Hepatocyte (in vitro differentiated cells): ENCODE measurements around the gene NKAP. TPM values are rescaled to one million over a fixed set of nuclear protein-coding genes. Genes with fewer than 3 reads are reported as not detected.
"Not testable (repeated sequence)": the region's sequence is repeated elsewhere in the genome, so short reads cannot be mapped to it uniquely, and the experiment has no call there.

Experiments used
- DNase-seq: peaks from one replicate; pipeline ENCODE4 v3.0.0-alpha.2; 2016; ENCODE audit warnings: low spot score
- H2AFZ ChIP-seq: fragments of 200-600 bp; sonication (generic); 2 replicates; pipeline ENCODE4 v1.6.0; 2016; ENCODE audit warnings: antibody characterized with exemption, mild to moderate bottlenecking
- H3K27ac ChIP-seq: fragments of 200-600 bp; sonication (generic); 2 replicates; pipeline ENCODE4 v1.5.1; 2016; ENCODE audit warnings: mild to moderate bottlenecking
- H3K27me3 ChIP-seq: fragments of 200-600 bp; sonication (generic); 2 replicates; pipeline ENCODE4 v1.6.1; 2016
- H3K36me3 ChIP-seq: fragments of 200-600 bp; sonication (generic); replicated peaks from 2 replicates; pipeline ENCODE4 v1.5.1; 2016; ENCODE audit warnings: low read depth; ENCODE audit not compliant: insufficient read depth
- H3K4me1 ChIP-seq: fragments of 200-600 bp; sonication (generic); 2 replicates; pipeline ENCODE4 v1.5.1; 2016; ENCODE audit warnings: mild to moderate bottlenecking, moderate library complexity; ENCODE audit not compliant: insufficient read depth
- H3K4me2 ChIP-seq: fragments of 200-600 bp; sonication (generic); 2 replicates; pipeline ENCODE4 v1.6.0; 2016
- H3K4me3 ChIP-seq: fragments of 200-600 bp; sonication (generic); 2 replicates; pipeline ENCODE4 v1.5.1; 2016; ENCODE audit warnings: mild to moderate bottlenecking
- H3K79me2 ChIP-seq: fragments of 200-600 bp; sonication (generic); 2 replicates; pipeline ENCODE4 v1.6.0; 2017; ENCODE audit warnings: mild to moderate bottlenecking
- H3K9me2 ChIP-seq: fragments of 200-600 bp; sonication (generic); replicated peaks from 2 replicates; pipeline ENCODE4 v1.6.0; 2017; ENCODE audit warnings: mild to moderate bottlenecking; ENCODE audit not compliant: insufficient read depth
- H3K9me3 ChIP-seq: fragments of 200-600 bp; sonication (generic); 2 replicates; pipeline ENCODE4 v1.5.1; 2016; ENCODE audit warnings: low read depth, mild to moderate bottlenecking
- H4K20me1 ChIP-seq: fragments of 200-600 bp; sonication (generic); 2 replicates; pipeline ENCODE4 v1.6.0; 2016; ENCODE audit warnings: mild to moderate bottlenecking; ENCODE audit not compliant: insufficient read depth, poor library complexity, severe bottlenecking
- EZH2 ChIP-seq: fragments of 200-600 bp; sonication (generic); IDR thresholded peaks from 2 replicates; pipeline ENCODE4 v1.6.1; 2016; ENCODE audit warnings: antibody characterized with exemption, mild to moderate bottlenecking, borderline replicate concordance
- EZH2phosphoT487 ChIP-seq: fragments of 200-600 bp; sonication (generic); IDR thresholded peaks from one replicate; pipeline ENCODE4 v1.6.1; 2018; ENCODE audit warnings: antibody characterized with exemption, mild to moderate bottlenecking, low read depth, moderate library complexity; ENCODE audit not compliant: unreplicated experiment, severe bottlenecking
- WGBS: methylation state at CpG from one replicate; pipeline ENCODE4 v1.1.6; 2016; ENCODE audit warnings: low lambda C conversion rate; ENCODE audit errors: missing lambda C conversion rate; 5-methylcytosine and 5-hydroxymethylcytosine counted together
- polyA plus RNA-seq: library from polyadenylated mRNA; unstranded; fragments of >200 nt; fragmentation: Nextera tagmentation; extraction: Ambion mirVana; gene quantifications from 2 replicates; pipeline ENCODE4 v1.2.1, GENCODE V29; 2016
- total RNA-seq: library from RNA; depleted of rRNA; stranded (reverse); fragments of >200 nt; gene quantifications from 2 replicates; pipeline ENCODE4 v1.2.3, GENCODE V29; 2014
- TF ChIP-seq, protein P1 (sequence below): fragments of 200-600 bp; sonication (generic); IDR thresholded peaks from 2 replicates; pipeline ENCODE4 v1.5.1; 2016; ENCODE audit warnings: antibody characterized with exemption, mild to moderate bottlenecking; ENCODE audit not compliant: poor library complexity

NKAP gene
- total and polyA plus RNA-seq, 2 experiments from 2014 or later: 4.3 to 7.1 TPM

DNA sequence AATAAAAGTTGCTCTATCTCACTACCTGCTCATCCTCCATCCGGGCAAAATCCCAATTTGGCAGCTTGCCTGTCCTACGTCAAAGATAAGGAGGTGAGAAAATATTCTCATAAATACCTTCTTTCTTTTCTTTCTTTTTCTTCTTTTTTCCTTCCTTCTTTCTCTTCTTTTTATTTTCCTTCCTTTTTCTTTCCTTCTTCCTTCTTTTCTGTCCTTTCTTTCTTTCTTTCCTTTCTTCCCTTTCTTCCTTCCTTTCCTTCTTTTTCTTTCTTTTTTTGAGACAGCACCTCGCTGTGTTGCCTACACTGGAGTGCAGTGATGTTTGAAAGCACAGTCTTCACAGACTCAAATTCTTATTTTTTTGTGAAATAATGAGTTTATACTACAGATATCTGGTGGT is 38.6 kb upstream of the NKAP start:
- no peaks in the 10 kb centered on the region for H3K27me3 ChIP-seq
- no peaks in the 10 kb centered on the region for H3K4me1 ChIP-seq
- H3K79me2 ChIP-seq: no peaks in the 10 kb centered on the region
- H3K9me2 ChIP-seq: no peaks in the 10 kb centered on the region
- WGBS: 54% methylated on average over 3 of the region's 3 CpGs
- H3K27ac ChIP-seq: no peak overlapping the region
- DNase-seq: no peak
- H3K9me3 ChIP-seq: no peaks in the 10 kb centered on the region
- H3K4me3 ChIP-seq: no peak overlapping the region
- TF ChIP-seq EZH2 (no peak), EZH2phosphoT487 (no peak)
- TF ChIP-seq, protein P1, sequence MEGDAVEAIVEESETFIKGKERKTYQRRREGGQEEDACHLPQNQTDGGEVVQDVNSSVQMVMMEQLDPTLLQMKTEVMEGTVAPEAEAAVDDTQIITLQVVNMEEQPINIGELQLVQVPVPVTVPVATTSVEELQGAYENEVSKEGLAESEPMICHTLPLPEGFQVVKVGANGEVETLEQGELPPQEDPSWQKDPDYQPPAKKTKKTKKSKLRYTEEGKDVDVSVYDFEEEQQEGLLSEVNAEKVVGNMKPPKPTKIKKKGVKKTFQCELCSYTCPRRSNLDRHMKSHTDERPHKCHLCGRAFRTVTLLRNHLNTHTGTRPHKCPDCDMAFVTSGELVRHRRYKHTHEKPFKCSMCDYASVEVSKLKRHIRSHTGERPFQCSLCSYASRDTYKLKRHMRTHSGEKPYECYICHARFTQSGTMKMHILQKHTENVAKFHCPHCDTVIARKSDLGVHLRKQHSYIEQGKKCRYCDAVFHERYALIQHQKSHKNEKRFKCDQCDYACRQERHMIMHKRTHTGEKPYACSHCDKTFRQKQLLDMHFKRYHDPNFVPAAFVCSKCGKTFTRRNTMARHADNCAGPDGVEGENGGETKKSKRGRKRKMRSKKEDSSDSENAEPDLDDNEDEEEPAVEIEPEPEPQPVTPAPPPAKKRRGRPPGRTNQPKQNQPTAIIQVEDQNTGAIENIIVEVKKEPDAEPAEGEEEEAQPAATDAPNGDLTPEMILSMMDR: no peak
- H2AFZ ChIP-seq: no peak overlapping the region
- H4K20me1 ChIP-seq: no peaks in the 10 kb centered on the region
- H3K4me2 ChIP-seq: no peak overlapping the region
- H3K36me3 ChIP-seq: no peaks in the 10 kb centered on the region

DNA sequence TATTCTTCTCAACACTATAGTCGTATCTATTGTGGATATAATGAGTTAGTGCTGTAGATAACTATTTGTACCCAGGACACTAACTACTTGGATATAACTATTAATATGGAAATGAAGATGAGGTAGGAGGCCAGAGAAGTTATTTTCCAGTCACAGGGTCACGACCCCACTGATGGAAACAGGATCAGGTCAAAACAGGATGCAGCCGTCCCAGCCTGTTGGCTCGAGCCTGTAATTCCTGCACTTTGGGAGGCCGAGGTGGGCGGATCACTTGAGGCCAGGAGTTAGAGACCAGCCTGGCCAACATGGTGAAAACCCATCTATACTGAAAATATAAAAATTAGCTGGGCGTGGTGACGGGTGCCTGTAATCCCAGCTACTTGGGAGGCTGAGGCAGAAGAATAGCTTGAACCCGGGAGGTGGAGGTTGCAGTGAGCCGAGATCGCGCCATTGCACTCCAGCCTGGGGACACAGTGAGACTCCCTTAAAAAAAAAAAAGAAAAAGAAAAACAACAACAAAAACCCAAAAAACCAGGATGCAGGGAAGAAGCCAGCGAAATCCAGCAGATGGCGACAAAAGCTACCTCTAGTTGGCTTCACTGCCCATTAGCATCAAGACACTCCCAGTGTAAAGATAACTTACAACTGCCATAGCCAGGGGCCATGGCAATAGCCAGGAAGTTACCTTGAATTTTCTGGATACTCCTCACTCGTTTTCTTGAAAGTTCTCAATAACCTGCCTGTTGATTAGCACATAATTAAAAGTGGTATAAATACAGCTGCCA is 37.9 kb upstream of the NKAP start:
- Histone ChIP-seq H3K27ac (no peak overlapping the region), H3K9me3 (no peaks in the 10 kb centered on the region), H3K4me2 (no peak overlapping the region), H3K79me2 (no peaks in the 10 kb centered on the region), H3K9me2 (no peaks in the 10 kb centered on the region), H3K27me3 (no peaks in the 10 kb centered on the region), H4K20me1 (no peaks in the 10 kb centered on the region), H3K36me3 (no peaks in the 10 kb centered on the region), H2AFZ (no peak overlapping the region), H3K4me1 (no peaks in the 10 kb centered on the region), H3K4me3 (no peak overlapping the region)
- no peak for TF ChIP-seq EZH2phosphoT487
- TF ChIP-seq, protein P1: peak; percentile 50
- TF ChIP-seq EZH2: no peak
- WGBS: 49% methylated on average over 15 of the region's 15 CpGs
- peak; percentile 46 for DNase-seq

DNA sequence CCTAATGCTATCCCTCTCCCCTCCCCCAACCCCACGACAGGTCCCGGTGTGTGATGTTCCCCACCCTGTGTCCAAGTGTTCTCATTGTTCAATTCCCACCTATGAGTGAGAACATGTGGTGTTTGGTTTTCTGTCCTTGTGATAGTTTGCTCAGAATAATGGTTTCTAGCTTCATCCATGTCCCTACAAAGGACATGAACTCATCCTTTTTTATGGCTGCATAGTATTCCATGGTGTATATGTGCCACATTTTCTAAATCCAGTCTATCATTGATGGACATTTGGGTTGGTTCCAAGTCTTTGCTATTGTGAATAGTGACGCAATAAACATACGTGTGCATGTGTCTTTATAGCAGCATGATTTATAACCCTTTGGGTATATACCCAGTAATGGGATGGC is 33.6 kb upstream of the NKAP start:
- not testable (repeated sequence) for H3K4me2 ChIP-seq, H3K79me2 ChIP-seq, H3K27ac ChIP-seq, H3K4me1 ChIP-seq, H2AFZ ChIP-seq, H3K4me3 ChIP-seq, H3K36me3 ChIP-seq, DNase-seq, H3K9me2 ChIP-seq, H3K9me3 ChIP-seq, H4K20me1 ChIP-seq, H3K27me3 ChIP-seq
- WGBS: 92% methylated on average over 4 of the region's 4 CpGs

DNA sequence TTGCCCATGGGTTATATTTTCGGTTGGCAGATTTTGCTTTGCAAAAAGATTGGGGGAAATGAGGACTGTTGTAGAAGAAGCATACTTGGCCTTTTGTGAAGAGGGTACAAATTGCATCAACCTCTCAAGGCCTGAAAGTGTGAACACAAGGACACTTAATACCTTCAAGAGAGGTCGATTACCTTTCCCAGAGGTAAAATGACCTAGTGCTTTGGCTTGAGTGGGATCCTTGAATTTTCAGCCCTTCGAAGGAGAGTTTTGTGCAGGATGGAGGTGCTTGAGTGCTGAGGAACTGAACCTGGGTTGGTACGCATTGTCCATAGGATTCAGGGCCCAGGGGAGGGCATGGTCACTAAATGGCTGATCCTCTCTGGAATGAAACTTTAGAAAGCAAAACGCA is 27.6 kb upstream of the NKAP start:
- H4K20me1 ChIP-seq: no peaks in the 10 kb centered on the region
- no peak overlapping the region for H2AFZ ChIP-seq
- no peak overlapping the region for H3K27ac ChIP-seq
- no peak overlapping the region for H3K4me3 ChIP-seq
- H3K9me2 ChIP-seq: no peaks in the 10 kb centered on the region
- TF ChIP-seq EZH2: no peak
- no peak for TF ChIP-seq EZH2phosphoT487
- TF ChIP-seq, protein P1: no peak
- no peaks in the 10 kb centered on the region for H3K9me3 ChIP-seq
- no peaks in the 10 kb centered on the region for H3K36me3 ChIP-seq
- 67% methylated on average over 5 of the region's 5 CpGs for WGBS
- H3K27me3 ChIP-seq: no peaks in the 10 kb centered on the region
- no peak for DNase-seq
- H3K79me2 ChIP-seq: no peaks in the 10 kb centered on the region
- H3K4me2 ChIP-seq: no peak overlapping the region
- H3K4me1 ChIP-seq: no peaks in the 10 kb centered on the region
